Activated CD8-positive, alpha-beta memory T cell treated with anti-CD3 and anti-CD28 coated beads for 48 hours (primary cell): Measurements from ENCODE around the gene GPR142.
"Not testable (repeated sequence)": the region's sequence is repeated elsewhere in the genome, so short reads cannot be mapped to it uniquely, and the experiment has no call there.

Experiments used
- DNase-seq, 3 experiments: peaks; one replicate each; pipeline ENCODE4 v3.0.0-alpha.2; 2020; ENCODE audit warnings: low read depth in 2 of 3, low spot score in 2 of 3

The GPR142 gene

DNA sequence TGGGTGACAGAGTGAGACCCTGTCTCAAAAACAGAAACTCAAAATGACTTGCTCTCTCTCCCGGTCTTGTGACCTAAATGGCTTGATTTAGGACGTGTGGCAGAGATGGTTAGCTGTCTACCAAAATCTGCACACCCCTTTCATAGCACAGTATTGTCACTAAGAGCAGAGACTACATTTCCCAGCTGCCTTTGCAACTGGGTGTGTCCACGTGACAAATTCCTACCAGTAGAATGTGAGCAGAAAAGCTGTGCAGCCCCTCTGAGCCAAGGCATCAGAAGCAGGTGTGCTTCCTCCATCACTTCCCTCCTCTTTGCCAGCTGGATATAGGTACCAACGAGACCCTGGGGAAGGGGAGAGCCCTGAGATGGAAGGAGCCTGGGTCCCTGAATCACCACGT, 25.5 kb downstream of the GPR142 start:
- DNase-seq: no peak

DNA sequence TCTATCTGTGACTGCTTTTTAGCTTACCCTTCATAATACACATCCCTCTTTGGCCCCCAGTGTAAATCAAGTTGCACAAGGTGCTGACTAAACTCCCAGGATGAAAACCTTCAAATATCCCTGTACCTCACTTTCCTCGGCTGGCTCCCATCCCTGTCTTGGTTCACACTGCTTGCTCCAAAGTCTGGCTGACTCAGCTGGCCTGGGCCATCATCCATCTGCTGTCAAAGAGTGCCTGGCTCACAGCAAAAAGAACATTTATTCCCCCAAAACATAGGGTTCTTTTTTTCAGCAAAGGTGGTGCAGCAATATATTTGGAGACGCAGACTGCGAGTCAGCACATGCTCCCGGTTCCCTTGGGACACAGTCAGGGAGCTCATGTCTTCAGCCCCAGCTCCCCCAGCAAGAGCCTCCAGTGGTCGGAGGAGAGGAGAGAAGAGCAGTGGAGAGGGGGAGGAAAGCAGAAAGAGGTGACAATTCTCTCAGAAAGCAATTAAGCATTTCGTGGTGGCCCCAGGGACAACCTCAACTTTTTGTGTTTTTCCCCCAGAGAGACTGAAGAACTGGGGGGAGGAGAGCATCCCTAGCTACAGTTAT, 26.1 kb downstream of the GPR142 start:
- no peak for DNase-seq

DNA sequence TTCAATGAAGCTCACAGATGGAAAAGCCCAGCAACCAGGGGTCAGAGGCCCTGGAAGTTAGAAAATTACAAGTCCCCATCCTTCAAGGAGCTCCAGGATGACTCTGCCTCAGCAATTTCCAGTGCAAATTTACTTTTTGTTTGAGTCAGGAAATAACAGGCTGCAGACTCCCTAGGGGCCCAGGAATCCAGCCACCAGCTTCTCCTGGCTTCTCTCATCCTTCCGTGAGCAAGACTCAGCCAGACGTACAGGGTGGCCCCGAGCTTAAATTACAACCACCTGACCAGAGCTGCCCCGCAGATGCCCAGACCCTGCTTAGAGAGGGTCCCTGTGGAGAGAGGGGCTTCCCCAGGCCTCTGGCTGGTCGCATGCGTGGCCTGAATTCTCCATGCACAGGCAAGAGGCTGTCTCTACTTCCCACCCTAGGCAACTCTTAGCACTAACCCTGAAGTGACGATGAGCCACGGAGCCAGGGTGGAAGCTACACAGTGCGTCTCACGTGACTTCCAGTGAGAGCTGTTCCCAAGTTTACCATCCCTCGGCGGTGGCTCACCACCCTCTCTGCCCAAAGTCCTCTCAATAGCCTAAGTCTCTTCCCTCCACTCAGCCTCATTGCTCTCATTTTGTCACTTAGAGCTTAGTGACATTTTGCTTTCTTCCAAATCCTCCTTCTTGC, 27.1 kb downstream of the GPR142 start:
- no peak for DNase-seq

DNA sequence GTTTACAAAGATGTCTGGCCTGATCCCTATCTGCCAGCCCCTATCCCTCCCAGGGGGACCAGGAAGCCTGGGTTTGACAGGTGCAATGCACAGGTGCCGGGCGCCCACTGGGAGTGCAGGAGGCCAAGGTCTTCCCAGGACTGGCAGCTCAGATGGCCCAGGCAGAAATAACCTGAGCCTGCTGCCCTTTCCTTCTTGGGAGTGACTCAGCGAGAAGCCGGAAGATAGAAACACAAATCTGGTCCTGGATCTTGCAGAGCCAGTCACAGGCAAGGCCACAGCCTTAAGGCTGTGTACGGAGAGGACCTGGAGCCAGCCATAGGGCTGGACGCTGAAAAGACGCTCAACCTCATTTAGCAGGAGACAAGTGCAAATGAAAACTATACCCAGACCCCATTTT, 27.7 kb downstream of the GPR142 start:
- no peak for DNase-seq

DNA sequence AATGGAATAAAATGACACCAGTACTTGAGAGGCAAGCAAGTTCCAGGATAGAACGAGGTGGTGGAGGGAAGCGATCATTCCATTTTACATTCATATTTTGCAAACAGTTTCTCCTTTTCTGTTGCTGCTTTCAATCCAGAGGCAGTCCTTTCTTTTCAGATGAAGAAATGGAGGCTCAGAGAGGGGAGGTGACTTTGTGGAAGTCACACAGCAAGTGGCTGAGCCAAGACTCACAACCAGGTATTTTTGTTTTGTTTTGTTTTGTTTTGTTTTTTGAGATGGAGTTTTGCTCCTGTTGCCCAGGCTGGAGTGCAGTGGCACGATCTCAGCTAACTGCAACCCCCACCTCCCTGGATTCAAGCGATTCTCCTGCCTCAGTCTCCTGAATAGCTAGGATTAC, 29.3 kb downstream of the GPR142 start:
- DNase-seq: no peak

DNA sequence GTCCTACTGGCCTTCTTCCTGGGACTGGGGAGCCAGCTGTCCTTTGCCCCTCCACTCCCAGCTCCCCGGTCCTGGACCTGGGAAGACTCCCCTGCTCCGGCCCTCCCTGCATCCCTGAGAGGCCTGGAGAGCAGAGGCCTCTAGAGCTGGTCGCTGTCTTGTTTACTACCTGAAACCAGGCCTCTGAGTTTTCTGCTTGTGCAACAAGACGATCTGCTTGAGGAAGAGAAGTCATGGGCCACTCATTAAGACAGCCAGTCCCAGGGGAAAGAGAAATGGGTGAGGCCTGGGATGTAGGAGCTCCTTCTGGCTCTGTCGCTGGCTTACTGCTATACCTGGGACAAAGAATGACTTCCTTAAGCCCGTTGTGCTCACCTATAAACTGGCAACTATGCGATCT, 34.7 kb downstream of the GPR142 start:
- DNase-seq: no peak

DNA sequence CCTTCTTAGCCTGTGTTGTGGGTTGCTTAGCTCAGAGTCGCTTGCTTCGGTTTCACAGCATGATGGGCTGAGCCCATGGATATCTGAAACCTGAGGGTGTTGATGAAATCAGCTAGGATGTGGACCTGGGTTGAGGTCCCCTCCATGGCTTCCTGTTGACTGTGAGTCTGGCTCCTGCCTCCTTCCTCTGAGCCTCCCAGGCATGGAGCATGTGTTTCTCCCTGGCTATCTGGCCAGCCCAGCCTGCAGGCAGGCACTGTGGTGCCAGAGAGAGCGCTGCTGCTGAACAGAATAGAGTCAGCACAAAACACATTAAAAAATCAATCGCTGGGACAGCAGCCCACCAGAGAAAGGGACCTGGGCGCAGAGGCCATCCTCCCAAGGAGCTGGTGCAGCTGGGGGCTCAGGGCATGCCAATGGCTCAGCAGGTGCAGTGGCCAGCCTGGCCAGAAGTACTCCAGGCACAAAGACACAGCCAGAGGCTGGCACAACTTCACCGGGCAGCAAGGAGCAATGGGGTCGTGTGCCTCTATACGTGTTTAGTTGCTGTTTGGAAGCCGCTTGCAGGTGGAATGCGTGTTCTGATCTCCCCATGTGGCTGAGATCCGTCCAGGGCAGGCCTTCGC, 36.3 kb downstream of the GPR142 start:
- no peak for DNase-seq

DNA sequence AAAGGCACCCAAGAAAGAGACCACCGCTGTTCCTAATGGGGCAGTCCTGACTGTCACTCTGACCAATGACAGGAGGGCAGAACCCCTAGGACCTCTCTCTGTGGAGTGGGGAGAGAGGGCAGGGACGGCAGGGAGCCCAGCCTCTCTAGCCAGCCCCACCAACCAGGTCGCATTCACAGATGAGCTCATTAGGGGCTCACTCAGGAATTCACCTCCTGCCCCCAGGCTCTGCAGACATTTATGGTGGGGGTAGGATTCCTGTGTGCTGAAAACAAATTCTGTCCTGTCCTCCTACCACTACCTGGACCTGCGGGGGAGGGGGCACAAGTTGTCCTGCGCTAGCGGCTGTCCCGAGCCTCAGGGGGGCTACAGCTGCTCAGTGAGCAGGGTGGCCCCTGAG, 36.9 kb downstream of the GPR142 start:
- DNase-seq: no peak

DNA sequence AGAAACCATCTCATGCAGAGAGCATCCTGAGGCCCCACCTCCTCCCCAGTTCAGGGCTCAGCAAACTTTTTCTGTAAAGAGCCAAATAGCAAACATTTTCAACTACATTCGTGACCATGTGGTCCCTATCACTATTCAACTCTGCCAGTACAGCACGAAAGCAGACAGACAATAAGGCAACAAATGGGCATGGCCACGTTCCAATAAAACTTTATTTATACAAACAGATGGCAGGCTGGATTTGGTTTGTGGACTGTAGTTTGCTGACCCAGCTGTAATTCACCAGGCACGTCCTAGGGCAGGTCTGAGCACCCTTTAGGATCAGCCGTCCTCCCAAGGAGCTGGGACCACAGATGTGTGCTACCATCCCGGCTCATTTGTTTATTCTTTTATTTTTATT, 37.5 kb downstream of the GPR142 start:
- DNase-seq: no peak

DNA sequence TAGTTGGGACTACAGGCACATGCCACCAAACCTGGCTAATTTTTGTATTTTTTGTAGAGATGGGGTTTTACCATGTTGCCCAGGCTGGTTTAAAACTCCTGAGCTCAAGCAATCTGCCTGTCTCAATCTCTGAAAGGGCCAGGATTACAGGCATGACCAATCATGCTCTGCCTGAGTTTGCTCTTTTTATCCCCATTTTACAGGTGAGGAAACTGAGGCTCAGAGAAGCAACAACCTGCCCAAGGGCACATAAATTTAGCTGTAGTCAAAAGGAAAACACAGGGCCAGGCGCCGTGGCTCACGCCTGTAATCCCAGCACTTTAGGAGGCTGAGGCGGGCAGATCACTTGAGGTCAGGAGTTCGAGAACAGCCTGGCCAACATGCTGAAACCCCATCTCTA, 38.0 kb downstream of the GPR142 start:
- not testable (repeated sequence) for DNase-seq

DNA sequence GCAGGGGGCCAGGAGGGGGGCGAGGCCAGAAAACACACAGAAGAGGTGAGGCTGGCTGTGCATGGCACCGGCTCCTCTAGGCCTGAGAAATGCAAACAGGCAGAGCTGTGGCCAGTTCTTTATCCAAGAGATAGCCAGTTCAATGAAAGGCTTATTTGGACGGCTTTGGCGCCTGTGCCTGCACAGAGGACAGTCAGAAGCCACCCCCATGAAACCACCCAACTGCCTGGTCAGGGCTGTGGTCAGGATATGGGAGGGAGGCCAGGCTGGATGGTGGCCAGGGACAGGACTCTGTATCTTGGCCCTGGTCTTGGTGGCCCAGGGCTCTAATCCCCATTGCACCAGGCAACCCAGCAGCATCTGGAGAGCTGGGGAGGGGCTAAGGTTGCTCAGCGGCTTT, 40.1 kb downstream of the GPR142 start:
- no peak for DNase-seq

DNA sequence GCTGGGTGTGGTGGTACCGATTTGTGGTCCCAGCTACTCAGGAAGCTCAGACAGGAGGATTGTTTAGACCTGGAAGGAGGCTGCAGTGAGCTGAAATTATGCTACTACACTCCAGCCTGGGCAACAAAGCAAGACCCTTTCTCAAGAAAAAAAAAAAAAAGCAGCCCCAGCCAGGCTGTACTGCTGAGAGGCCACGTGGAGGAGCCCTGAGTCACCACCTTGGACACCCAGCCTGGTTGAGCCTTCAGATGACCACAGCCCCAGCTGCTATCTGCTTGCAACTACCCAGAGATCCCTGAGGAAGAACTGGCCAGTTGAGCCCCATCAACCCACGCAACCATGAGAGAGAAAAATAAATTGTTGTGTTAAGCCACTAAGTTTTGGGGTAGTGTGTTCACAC, 41.0 kb downstream of the GPR142 start:
- DNase-seq: no peak

DNA sequence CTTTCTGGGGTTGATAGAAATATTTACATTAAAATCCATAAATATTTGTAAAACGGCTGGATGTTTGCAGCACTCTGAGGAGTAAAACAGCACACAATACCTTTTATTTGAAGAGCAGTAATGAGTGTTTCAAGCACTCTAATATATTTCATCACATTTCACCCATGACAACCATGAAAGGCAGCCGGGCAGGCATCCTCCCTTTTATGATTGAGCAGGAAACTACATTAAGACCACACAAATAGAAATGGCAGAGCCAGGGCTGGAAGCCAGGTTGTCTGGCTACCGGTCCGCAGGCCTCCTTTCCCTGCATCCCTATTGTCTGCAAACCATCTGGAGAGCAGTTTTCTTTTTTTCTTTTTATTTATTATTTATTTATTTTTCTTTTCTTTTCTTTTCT, 41.5 kb downstream of the GPR142 start:
- DNase-seq: no peak

DNA sequence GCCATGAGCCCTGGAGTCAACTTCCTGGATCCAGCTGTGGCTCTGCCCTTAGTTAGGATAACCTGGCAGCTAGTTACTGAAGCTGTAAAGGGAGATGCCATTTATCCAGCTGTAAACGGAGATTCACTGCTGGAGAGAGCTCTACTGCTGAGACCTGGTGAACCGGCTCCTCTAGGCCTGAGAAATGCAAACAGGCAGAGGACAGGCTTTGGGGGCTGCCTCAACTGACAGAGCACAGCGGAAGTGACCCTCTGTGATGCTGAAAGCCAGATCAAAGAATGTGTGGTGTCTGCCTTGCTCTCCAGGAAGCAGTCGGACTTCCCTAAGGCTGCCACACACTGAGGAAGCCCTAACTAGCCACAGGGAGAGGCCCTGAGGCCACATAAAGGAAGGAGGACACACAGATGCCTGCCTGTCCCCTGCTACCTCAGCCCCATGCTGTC, 42.7 kb downstream of the GPR142 start:
- no peak for DNase-seq

DNA sequence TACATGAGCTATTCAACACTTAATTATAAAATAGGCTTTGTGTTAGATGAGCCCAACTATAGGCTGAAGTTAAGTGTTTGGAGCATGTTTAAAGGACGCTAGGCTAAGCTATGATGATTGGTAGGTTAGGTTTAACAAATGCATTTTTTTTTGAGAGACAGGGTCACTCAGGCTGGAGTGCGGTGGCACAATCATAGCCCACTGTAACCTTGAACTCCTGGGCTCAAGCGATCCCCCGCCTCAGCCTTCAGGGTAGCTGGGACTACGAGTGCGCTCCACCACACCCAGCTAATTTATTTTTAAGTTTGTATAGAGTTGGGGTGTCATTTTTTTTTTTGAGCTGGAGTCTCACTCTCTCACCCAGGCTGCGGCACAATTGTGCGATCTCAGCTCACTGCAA, 45.3 kb downstream of the GPR142 start:
- no peak for DNase-seq

DNA sequence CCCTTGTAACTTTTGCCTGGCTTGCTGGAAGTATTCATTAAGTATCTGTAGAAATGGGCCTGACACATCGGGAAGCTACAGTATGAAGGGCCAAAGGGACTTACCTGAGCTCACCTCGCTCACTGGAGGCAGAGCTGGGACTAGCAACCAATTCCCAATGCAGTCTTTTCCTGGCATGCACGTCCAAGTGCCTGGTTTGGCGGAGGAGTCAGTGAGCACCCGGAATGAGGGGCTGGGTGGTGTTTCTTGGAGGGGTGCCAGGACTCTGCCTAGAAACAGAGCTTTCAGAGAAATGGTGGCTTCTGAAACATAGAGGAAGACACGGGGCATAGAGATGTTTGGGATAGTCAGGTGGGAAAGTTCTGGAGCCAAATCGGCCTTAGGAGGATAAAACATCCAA, 46.2 kb downstream of the GPR142 start:
- DNase-seq: no peak

DNA sequence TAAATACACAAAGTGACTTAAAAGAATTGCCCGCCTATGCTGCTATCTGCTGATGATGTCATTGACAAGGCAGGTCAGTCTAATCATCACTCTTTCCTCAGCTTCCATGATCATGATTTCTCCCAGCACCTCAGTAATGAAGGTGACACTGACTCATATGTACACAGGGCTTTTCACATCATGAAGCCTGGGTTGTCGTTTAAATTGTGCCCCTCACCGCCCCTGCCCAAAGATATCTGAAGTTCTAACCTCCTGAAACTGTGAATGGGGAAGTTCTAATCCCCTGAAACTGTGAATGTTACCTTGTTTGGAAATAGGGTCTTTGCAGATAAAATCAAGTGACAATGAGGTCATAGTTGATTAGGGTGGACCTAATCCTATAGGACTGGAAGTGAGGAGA, 47.2 kb downstream of the GPR142 start:
- no peak for DNase-seq

DNA sequence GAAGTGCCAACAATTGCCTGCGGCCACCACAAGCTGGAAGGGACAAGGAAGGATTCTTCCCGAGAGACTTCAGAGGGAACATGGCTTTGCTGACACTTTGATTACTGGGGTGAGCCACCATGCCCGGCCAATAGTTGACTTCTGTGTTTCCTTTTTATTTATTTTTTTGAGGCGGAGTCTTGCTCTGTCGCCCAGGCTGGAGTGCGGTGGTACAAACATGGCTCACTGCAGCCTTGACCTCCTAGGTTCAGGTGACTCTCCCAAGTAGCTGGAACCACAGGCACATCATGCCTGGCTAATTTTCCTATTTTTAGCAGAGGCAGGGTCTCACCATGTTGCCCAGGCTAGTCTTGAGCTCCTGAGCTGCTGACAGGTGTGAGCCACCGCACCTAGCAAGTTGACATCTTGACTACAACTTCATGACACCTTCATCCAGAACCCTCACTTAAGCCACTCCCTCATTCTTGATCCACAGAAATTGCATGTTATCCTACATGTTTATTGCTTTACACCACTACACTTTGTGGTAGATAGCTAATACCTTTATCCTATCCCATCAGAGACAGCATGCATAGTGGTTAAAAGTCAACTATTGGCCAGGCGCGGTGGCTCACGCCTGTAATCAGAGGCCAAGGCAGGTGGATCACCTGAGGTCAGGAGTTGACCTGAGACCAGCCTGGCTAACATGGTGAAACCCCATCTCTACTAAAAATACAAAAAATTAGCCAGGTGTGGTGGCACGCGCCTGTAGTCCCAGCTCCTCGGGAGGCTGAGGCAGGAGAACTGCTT, 48.5 kb downstream of the GPR142 start:
- no peak for DNase-seq

DNA sequence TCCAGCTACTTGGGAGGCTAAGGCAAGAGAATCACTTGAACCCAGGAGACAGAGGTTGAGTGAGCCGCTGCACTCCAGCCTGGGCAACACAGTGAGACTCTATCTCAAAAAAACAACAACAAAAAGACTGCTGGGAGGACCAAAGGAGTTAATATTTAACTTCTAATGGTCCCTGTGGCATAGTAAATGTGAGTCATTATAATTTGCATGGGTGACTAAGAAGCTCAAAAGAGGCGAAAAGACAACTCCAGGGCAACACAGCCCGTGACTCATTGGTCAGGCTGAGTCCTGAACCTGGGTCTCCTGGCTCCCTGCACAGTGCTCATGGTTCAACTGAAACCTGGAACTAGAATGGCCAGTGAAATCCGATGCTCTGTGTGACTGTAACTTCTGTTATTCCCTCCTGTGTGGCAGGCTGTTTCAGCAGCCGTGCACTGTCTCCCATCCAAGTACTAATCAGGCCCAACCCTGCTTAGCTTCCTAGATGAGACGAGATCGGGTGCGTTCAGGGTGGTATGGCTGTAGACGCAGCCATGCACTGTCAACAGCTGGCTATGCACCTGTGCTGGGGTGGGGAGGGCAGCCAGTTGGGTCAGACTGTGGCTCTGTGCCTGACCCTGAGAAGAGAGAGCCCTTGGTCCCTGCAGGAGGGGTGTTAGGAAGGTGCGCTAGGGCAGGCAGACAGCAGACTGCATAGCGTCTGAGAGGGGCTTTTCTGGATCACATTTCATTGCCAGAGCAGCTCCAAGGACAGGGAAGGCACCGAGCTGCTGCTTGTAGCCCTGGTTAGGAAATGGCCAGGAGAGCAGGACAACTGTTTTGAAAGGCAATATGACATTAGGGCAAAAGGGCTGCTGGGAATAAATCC, 50.1 kb downstream of the GPR142 start:
- DNase-seq: no peak

DNA sequence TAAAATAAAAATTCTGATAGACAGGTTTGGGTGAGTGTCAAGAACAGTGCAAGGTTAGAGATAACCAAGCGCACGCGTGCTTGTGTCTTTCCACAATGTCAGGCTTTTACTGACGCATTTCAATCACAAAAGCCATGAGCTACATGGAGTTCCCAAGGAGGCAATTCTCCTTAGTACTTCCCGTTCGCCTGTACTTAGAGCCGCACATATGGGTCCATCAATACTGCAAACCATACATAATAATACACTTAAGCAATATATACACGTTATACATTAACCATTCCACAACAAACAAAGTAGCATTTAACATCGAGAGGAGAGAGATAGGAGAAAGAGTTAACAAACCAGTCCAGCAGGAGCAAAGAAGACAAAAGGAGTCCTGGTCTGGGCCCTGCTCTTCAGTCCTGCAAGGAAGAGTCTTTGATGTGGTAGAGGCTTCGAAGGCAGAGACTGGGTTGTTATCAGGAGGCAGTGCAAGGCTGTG, 52.7 kb downstream of the GPR142 start:
- DNase-seq: no peak
